ENCODE measurements around the gene BIRC6.
A peak's percentile ranks its signal among the peaks of the same experiment; 100 is the strongest.
"Not testable (repeated sequence)": the region's sequence is repeated elsewhere in the genome, so short reads cannot be mapped to it uniquely, and the experiment has no call there.

The BIRC6 gene

GRCh38 chr2:32624812-32625211, 268.0 kb downstream of the BIRC6 start:
- no peak for DNase-seq

- no peak for DNase-seq
These were observed 269.9 kb downstream of the BIRC6 start for GRCh38 chr2:32626639-32627221.

GRCh38 chr2:32627441-32627813, 270.6 kb downstream of the BIRC6 start:
- no peak for DNase-seq

- DNase-seq: peak; percentile 95
These were observed 271.2 kb downstream of the BIRC6 start, which contains the start of gene TTC27 for GRCh38 chr2:32627814-32628579. Gene TTC27, plus strand, starts transcription at chr2:32628050. Its CDS starts 243 bp downstream, at chr2:32628293.

- DNase-seq: peak; percentile 33
These were observed 275.3 kb downstream of the BIRC6 start for GRCh38 chr2:32632089-32632488.

GRCh38 chr2:32633040-32633439, 276.2 kb downstream of the BIRC6 start:
- no peak for DNase-seq

GRCh38 chr2:32638548-32638947, 281.7 kb downstream of the BIRC6 start:
- DNase-seq: not testable (repeated sequence)

- DNase-seq: no peak
These were observed 284.4 kb downstream of the BIRC6 start for GRCh38 chr2:32641180-32641579.

GRCh38 chr2:32647180-32647651, 290.4 kb downstream of the BIRC6 start:
- DNase-seq: no peak

GRCh38 chr2:32652555-32653209, 295.9 kb downstream of the BIRC6 start:
- no peak for DNase-seq

GRCh38 chr2:32656069-32656468, 299.2 kb downstream of the BIRC6 start:
- no peak for DNase-seq

GRCh38 chr2:32663864-32664263, 307.0 kb downstream of the BIRC6 start:
- no peak for DNase-seq

- DNase-seq: no peak
These were observed 309.9 kb downstream of the BIRC6 start for GRCh38 chr2:32666704-32667103.

GRCh38 chr2:32668254-32668653, 311.4 kb downstream of the BIRC6 start:
- DNase-seq: no peak
